Measurements from ENCODE around the gene RBM22. TPM values are rescaled to one million over a fixed set of nuclear protein-coding genes. Genes with fewer than 3 reads are reported as not detected.

Gene RBM22
- total RNA-seq, 1 experiment from 2014 or later = 66.8 TPM

DNA sequence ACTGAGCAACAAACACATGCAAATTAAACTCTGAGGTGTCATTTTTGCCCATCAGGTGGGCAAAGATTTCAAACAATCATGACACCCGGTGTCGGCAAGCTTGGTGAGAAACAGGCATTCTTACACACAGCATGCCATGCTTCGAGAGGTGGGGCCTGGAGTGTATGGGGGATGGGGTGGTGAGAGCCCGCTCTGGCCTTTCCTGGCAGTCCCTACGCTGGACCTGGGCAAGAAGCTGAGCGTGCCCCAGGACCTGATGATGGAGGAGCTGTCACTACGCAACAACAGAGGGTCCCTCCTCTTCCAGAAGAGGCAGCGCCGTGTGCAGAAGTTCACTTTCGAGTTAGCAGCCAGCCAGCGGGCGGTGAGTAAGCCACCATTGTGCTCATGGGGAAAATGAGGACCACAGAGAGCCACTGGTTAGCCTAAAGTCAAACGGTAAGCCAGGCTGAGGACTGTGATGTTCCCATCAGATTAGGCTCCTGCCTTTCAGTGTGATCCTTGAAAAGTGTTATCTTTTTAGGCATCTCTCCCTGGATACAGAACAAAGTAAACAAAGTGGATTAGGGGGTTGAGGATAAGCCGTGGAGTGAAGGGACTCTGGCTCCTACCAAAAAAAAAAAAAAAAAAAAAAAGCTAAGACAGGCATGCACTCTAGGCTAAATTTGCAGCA lies 30.5 kb downstream of the RBM22 start:
- no peaks in the 10 kb centered on the region for H3K27me3 ChIP-seq (replicated peaks; ENCODE audit: insufficient read depth, low read depth, low read length, poor library complexity)
- no peak for TF ChIP-seq CTCF (conservative IDR thresholded peaks at IDR 0.05; ENCODE audit: low read depth, low read length)
- TF ChIP-seq EZH2 (IDR thresholded peaks at IDR 0.05; ENCODE audit: borderline replicate concordance, low read depth, low read length, poor library complexity, severe bottlenecking) = no peak
- intact Hi-C loops (cut with micrococcal nuclease; ENCODE audit: unreplicated experiment) = loop anchor here (10.0 kb wide), 1 partner anchor 174 kb away; the partner anchor contains the start of gene IRGM
- H3K9me3 ChIP-seq (ENCODE audit: low read depth, low read length, poor library complexity, severe bottlenecking) = no peaks in the 10 kb centered on the region
- POLR2A ChIA-PET (ENCODE audit: low non-redundant PET) = no interaction called here
- H3K36me3 ChIP-seq (ENCODE audit: insufficient read depth, low read length, poor library complexity, severe bottlenecking) = no peaks in the 10 kb centered on the region
- no peak for DNase-seq (ENCODE audit: low spot score)
- BruUV-seq (replicated peaks) = no TSS peak
- H3K4me1 ChIP-seq (ENCODE audit: insufficient read depth, low read length, poor library complexity, severe bottlenecking) = peaks cover 12% of the 10 kb centered on the region
- CTCF ChIA-PET = no interaction called here
- no peak overlapping the region for H3K27ac ChIP-seq (ENCODE audit: low read depth, low read length, poor library complexity, severe bottlenecking)
- H3K4me3 ChIP-seq (ENCODE audit: low read depth, low read length, poor library complexity, severe bottlenecking) = no peak overlapping the region

DNA sequence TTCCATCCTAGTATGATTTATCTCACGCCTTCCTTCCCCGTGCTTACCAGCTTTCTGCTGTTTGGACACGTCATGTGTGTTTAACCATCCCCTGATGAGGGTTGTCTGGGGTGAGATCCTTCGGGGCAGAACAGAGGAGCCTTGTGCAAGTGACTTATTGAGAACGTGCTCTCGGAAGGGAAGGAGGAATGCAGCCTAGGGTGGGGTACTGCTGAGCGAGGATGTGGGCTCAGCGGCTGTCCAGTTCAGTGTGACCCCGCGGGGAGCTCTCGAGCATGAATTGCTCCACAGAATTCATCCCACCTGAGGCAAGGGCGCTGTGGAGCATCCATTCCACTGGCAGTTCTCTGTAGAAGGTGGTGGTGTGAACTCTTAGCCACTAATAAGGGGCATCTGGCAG lies 35.8 kb downstream of the RBM22 start:
- Histone ChIP-seq H3K4me1 (ENCODE audit: insufficient read depth, low read length, poor library complexity, severe bottlenecking) (no peaks in the 10 kb centered on the region), H3K27ac (ENCODE audit: low read depth, low read length, poor library complexity, severe bottlenecking) (no peak overlapping the region), H3K4me3 (ENCODE audit: low read depth, low read length, poor library complexity, severe bottlenecking) (no peak overlapping the region), H3K36me3 (ENCODE audit: insufficient read depth, low read length, poor library complexity, severe bottlenecking) (no peaks in the 10 kb centered on the region), H3K27me3 (replicated peaks; ENCODE audit: insufficient read depth, low read depth, low read length, poor library complexity) (no peaks in the 10 kb centered on the region), H3K9me3 (ENCODE audit: low read depth, low read length, poor library complexity, severe bottlenecking) (no peaks in the 10 kb centered on the region)
- no peak for DNase-seq (ENCODE audit: low spot score)
- intact Hi-C loops (cut with micrococcal nuclease; ENCODE audit: unreplicated experiment) = no loop called here
- CTCF ChIA-PET = no interaction called here
- POLR2A ChIA-PET (ENCODE audit: low non-redundant PET) = no interaction called here
- no peak for TF ChIP-seq CTCF (conservative IDR thresholded peaks at IDR 0.05; ENCODE audit: low read depth, low read length)
- TF ChIP-seq EZH2 (IDR thresholded peaks at IDR 0.05; ENCODE audit: borderline replicate concordance, low read depth, low read length, poor library complexity, severe bottlenecking) = no peak
- BruUV-seq (replicated peaks) = no TSS peak

GRCh38 chr5:150663936-150664335 lies 36.9 kb downstream of the RBM22 start:
- POLR2A ChIA-PET (ENCODE audit: low non-redundant PET) = no interaction called here
- no peaks in the 10 kb centered on the region for H3K9me3 ChIP-seq (ENCODE audit: low read depth, low read length, poor library complexity, severe bottlenecking)
- DNase-seq (ENCODE audit: low spot score) = no peak
- TF ChIP-seq EZH2 (IDR thresholded peaks at IDR 0.05; ENCODE audit: borderline replicate concordance, low read depth, low read length, poor library complexity, severe bottlenecking) = no peak
- no peak for TF ChIP-seq CTCF (conservative IDR thresholded peaks at IDR 0.05; ENCODE audit: low read depth, low read length)
- intact Hi-C loops (cut with micrococcal nuclease; ENCODE audit: unreplicated experiment) = no loop called here
- no peak overlapping the region for H3K4me3 ChIP-seq (ENCODE audit: low read depth, low read length, poor library complexity, severe bottlenecking)
- no peaks in the 10 kb centered on the region for H3K27me3 ChIP-seq (replicated peaks; ENCODE audit: insufficient read depth, low read depth, low read length, poor library complexity)
- H3K27ac ChIP-seq (ENCODE audit: low read depth, low read length, poor library complexity, severe bottlenecking) = no peak overlapping the region
- no peaks in the 10 kb centered on the region for H3K4me1 ChIP-seq (ENCODE audit: insufficient read depth, low read length, poor library complexity, severe bottlenecking)
- CTCF ChIA-PET = no interaction called here
- BruUV-seq (replicated peaks) = no TSS peak
- H3K36me3 ChIP-seq (ENCODE audit: insufficient read depth, low read length, poor library complexity, severe bottlenecking) = no peaks in the 10 kb centered on the region
